GM13976 (cell line): ENCODE results near the gene PCDHGA6.

Source experiments
- DNase-seq: peaks from one replicate; pipeline ENCODE4 v3.0.0; 2012; ENCODE audit warnings: low spot score
- in situ Hi-C: fragments of 300-500 bp; cut with MboI; formaldehyde crosslinking; loops from one replicate; pipeline ENCODE4 v1.12.0; 2022; ENCODE audit warnings: low sequenced_read_pairs, mixed read lengths, inconsistent platforms; ENCODE audit not compliant: unreplicated experiment
- TF ChIP-seq, protein P1 (sequence below): IDR thresholded peaks from 2 replicates; pipeline ENCODE4 v1.5.1; 2012; ENCODE audit warnings: borderline replicate concordance, mild to moderate bottlenecking; ENCODE audit not compliant: insufficient read depth; ENCODE audit errors: extremely low read depth, missing control alignments, control extremely low read depth

PCDHGA6 gene

DNA sequence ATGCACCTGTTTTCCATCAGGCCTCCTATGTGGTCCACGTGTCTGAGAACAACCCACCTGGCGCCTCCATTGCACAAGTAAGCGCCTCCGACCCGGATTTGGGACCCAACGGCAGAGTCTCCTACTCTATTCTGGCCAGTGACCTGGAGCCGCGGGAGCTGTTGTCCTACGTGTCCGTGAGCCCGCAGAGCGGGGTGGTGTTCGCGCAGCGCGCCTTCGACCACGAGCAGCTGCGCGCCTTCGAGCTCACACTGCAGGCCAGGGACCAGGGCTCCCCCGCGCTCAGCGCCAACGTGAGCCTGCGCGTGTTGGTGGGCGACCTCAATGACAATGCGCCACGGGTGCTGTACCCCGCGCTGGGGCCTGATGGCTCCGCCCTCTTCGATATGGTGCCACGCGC, 22.1 kb upstream of the PCDHGA6 start:
- TF ChIP-seq, protein P1, sequence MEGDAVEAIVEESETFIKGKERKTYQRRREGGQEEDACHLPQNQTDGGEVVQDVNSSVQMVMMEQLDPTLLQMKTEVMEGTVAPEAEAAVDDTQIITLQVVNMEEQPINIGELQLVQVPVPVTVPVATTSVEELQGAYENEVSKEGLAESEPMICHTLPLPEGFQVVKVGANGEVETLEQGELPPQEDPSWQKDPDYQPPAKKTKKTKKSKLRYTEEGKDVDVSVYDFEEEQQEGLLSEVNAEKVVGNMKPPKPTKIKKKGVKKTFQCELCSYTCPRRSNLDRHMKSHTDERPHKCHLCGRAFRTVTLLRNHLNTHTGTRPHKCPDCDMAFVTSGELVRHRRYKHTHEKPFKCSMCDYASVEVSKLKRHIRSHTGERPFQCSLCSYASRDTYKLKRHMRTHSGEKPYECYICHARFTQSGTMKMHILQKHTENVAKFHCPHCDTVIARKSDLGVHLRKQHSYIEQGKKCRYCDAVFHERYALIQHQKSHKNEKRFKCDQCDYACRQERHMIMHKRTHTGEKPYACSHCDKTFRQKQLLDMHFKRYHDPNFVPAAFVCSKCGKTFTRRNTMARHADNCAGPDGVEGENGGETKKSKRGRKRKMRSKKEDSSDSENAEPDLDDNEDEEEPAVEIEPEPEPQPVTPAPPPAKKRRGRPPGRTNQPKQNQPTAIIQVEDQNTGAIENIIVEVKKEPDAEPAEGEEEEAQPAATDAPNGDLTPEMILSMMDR, result no peak
- no peak for DNase-seq
- in situ Hi-C loops, result no loop called here

DNA sequence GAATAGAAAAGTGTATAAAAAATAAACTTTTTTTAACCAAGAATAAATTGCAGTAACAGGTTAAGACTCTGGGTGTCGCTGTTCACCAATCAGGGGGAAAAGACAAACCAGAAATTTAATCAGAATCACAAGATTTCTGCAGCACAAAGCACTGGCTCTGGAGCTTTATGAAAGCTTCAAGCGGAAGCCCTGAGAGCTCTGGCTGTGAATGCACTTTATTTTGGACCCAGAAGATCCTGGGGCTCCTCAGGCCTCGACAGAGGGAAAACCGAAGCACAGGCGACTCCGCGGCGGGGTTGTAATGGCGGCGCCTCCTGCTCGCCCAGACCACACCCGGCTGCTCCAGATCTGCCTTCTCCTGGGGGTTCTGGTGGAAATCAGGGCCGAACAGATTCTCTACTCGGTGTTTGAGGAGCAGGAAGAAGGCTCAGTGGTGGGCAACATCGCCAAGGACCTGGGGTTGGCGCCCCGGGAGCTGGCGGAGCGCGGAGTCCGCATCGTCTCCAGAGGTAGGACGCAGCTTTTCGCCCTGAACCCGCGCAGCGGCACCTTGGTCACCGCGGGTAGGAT, 18.7 kb upstream of the PCDHGA6 start, which contains the start of gene PCDHGA4:
PCDHGA4 (plus strand) TSS at position 122 of the 570 bp plus-strand sequence; CDS start at position 209, 87 bp downstream.
- TF ChIP-seq, protein P1, result no peak
- in situ Hi-C loops, result no loop called here
- no peak for DNase-seq

DNA sequence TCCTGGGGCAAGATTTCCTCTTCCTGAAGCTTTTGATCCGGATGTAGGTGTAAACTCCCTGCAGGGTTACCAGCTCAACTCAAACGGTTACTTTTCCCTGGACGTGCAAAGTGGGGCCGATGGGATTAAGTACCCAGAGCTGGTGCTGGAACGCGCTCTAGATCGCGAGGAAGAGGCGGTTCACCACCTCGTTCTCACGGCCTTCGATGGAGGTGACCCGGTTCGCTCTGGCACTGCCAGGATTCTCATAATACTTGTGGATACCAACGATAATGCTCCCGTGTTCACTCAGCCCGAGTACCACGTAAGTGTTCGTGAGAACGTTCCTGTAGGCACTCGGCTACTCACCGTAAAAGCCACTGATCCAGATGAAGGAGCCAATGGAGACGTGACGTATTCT, 18.1 kb upstream of the PCDHGA6 start:
- DNase-seq, result no peak
- in situ Hi-C loops, result no loop called here
- TF ChIP-seq, protein P1, result no peak

DNA sequence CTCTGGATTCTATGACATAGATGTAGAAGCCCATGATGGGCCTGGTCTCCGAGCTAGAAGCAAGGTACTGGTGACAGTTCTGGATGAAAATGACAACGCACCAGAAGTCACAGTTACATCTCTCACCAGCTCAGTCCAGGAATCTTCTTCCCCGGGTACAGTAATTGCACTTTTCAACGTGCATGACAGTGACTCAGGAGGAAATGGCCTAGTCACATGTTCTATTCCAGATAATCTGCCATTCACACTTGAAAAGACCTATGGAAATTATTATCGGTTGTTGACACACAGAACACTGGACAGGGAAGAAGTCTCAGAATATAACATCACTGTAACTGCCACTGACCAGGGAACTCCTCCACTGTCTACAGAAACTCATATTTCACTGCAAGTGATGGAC, 17.6 kb upstream of the PCDHGA6 start:
- in situ Hi-C loops, result no loop called here
- TF ChIP-seq, protein P1, result no peak
- DNase-seq, result no peak

DNA sequence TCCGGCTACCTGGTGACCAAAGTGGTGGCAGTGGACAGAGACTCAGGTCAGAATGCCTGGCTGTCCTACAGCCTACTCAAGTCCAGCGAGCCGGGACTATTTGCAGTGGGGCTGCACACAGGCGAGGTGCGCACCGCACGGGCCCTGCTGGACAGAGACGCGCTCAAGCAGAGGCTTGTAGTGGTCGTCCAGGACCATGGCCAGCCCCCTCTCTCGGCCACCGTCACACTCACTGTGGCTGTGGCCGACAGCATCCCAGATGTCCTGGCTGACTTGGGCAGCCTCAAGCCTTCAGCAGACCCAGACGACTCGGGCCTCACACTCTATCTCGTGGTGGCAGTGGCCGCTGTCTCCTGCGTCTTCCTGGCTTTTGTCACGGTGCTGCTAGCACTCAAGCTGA, 16.7 kb upstream of the PCDHGA6 start:
- TF ChIP-seq, protein P1, result no peak
- in situ Hi-C loops, result no loop called here
- DNase-seq, result no peak

DNA sequence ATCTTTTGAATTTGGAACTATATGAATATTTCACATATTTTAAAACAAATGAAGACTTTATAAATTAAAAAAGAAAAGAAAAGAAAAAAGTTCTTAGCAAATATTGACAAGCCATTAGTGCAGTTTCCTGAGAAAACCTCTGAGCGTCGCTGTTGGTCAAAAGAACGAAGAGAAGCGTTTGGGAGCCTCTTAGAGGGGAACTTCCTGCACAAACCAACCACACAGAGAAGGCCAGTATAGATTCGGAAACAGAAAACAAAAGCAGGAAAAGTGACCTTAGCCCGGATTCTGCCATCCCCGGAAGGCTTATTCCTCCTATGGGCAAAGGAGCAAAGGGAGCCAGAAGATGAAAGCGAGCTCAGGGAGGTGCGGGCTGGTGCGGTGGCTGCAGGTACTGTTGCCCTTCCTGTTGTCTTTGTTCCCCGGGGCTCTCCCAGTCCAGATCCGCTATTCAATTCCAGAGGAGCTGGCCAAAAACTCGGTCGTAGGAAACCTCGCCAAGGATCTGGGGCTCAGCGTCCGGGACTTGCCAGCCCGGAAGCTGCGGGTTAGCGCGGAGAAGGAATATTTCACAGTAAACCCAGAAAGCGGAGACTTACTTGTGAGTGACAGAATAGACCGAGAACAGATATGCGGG, 13.8 kb upstream of the PCDHGA6 start, which contains the start of gene PCDHGB2:
PCDHGB2 (plus strand) TSS at position 205 of the 637 bp plus-strand sequence; CDS start at position 347, 142 bp downstream.
- DNase-seq, result peak; percentile 73
- TF ChIP-seq, protein P1, result no peak
- in situ Hi-C loops, result no loop called here
